Stimulated activated effector memory CD8-positive, alpha-beta T cell treated with anti-CD3 and anti-CD28 coated beads, Interleukin-12 subunit alpha, Interleukin-12 subunit beta, amount 100 ng/mL, for 72 hours (primary cell): ENCODE results near the gene TOR1A.
"Not testable (repeated sequence)": the region's sequence is repeated elsewhere in the genome, so short reads cannot be mapped to it uniquely, and the experiment has no call there.

ENCODE experiments used
- ATAC-seq: fragments of 150-1000 bp; cut with Tn5 transposase; 2 replicates; pipeline ENCODE4 v1.10.0; 2021
- DNase-seq, 2 donors: peaks; one replicate each; pipeline ENCODE4 v3.0.0; 2021 to 2022; ENCODE audit warnings: low spot score in 2 of 2
- H3K27ac Mint-ChIP-seq: one replicate; pipeline ENCODE4 v1.8.0; 2022; ENCODE audit warnings: mild to moderate bottlenecking, mixed read lengths
- H3K36me3 Mint-ChIP-seq: one replicate; pipeline ENCODE4 v1.8.0; 2022; ENCODE audit warnings: mild to moderate bottlenecking, mixed read lengths
- H3K4me1 Mint-ChIP-seq: one replicate; pipeline ENCODE4 v1.8.0; 2022; ENCODE audit warnings: mixed read lengths
- H3K4me3 Mint-ChIP-seq: one replicate; pipeline ENCODE4 v1.8.0; 2022; ENCODE audit warnings: mild to moderate bottlenecking, mixed read lengths
- H3K9me3 Mint-ChIP-seq: one replicate; pipeline ENCODE4 v1.8.0; 2022; ENCODE audit warnings: mixed read lengths

TOR1A gene

GRCh38 chr9:129814432-129815223 lies 9.3 kb downstream of the TOR1A start:
- no peak for DNase-seq
- Mint-ChIP-seq H3K4me1 (peaks cover 44% of the 10 kb centered on the region), H3K4me3 (no peak overlapping the region), H3K27ac (peak overlapping the region; percentile 75), H3K9me3 (no peaks in the 10 kb centered on the region), H3K36me3 (peaks cover 98% of the 10 kb centered on the region)
- no peak for ATAC-seq

DNA sequence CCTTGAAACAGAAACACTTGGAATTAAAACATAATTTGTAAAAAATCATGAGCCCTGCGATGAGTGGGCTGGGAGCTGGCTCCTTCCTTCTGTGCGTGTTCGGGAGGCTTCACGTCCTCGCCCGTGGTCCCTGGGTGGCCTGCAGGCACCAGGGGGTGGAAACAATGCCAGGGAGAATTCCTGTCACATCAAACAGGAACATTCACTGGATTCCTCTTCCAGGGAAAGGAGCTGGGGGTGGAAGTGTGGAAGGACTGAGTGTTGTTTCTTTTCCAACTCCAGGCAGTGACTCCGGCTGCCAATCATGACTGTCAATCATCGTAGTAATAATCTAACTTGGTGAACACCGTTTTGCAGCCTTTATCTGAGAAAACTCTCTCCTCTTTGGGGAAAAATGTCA lies 10.3 kb downstream of the TOR1A start:
- Mint-ChIP-seq H3K4me3 (no peak overlapping the region), H3K9me3 (no peaks in the 10 kb centered on the region), H3K4me1 (peaks cover 44% of the 10 kb centered on the region), H3K27ac (peak overlapping the region; percentile 20), H3K36me3 (peaks cover 98% of the 10 kb centered on the region)
- DNase-seq (no peak), ATAC-seq (no peak)

GRCh38 chr9:129812385-129812784 lies 11.6 kb downstream of the TOR1A start:
- peaks cover 42% of the 10 kb centered on the region for H3K4me1 Mint-ChIP-seq
- no peak for DNase-seq
- H3K9me3 Mint-ChIP-seq = no peaks in the 10 kb centered on the region
- ATAC-seq = no peak
- peak overlapping the region; percentile 80 for H3K27ac Mint-ChIP-seq
- peak overlapping the region; percentile 6 for H3K4me3 Mint-ChIP-seq
- H3K36me3 Mint-ChIP-seq = peaks cover 98% of the 10 kb centered on the region

GRCh38 chr9:129811967-129812363 lies 12.0 kb downstream of the TOR1A start:
- peak overlapping the region; percentile 6 for H3K4me3 Mint-ChIP-seq
- peaks cover 42% of the 10 kb centered on the region for H3K4me1 Mint-ChIP-seq
- ATAC-seq (peak; percentile 85), DNase-seq (no peak)
- peaks cover 98% of the 10 kb centered on the region for H3K36me3 Mint-ChIP-seq
- H3K27ac Mint-ChIP-seq = peak overlapping the region; percentile 80
- no peaks in the 10 kb centered on the region for H3K9me3 Mint-ChIP-seq

DNA sequence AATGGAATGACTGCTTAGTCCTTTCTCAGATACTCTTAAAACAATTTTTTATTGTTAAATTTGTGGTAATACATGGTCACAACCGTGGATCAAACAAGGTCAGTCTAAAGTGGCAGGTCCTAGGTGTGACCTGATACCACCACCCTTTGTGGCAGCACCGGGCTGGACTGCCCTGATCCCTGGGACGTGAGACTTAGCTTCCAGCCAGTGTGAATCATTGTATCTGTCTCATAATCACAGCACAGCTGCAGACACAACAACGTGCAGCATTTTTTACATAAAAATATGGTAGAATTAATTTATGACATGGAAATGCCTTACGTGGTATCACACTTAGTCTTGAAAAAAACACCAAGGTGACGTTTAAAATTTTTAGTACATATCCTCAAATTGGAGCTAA lies 13.1 kb downstream of the TOR1A start:
- DNase-seq = no peak
- no peaks in the 10 kb centered on the region for H3K9me3 Mint-ChIP-seq
- H3K4me3 Mint-ChIP-seq = no peak overlapping the region
- peaks cover 41% of the 10 kb centered on the region for H3K4me1 Mint-ChIP-seq
- no peak overlapping the region for H3K27ac Mint-ChIP-seq
- peaks cover 98% of the 10 kb centered on the region for H3K36me3 Mint-ChIP-seq
- no peak for ATAC-seq

GRCh38 chr9:129810116-129810515 lies 13.8 kb downstream of the TOR1A start:
- no peaks in the 10 kb centered on the region for H3K9me3 Mint-ChIP-seq
- H3K27ac Mint-ChIP-seq = no peak overlapping the region
- H3K4me3 Mint-ChIP-seq = no peak overlapping the region
- ATAC-seq = no peak
- peaks cover 100% of the 10 kb centered on the region for H3K36me3 Mint-ChIP-seq
- peaks cover 37% of the 10 kb centered on the region for H3K4me1 Mint-ChIP-seq
- no peak for DNase-seq

GRCh38 chr9:129809346-129809745 lies 14.6 kb downstream of the TOR1A start:
- ATAC-seq (no peak), DNase-seq (no peak)
- Mint-ChIP-seq H3K9me3 (no peaks in the 10 kb centered on the region), H3K27ac (no peak overlapping the region), H3K4me1 (peaks cover 35% of the 10 kb centered on the region), H3K4me3 (no peak overlapping the region), H3K36me3 (peaks cover 100% of the 10 kb centered on the region)

DNA sequence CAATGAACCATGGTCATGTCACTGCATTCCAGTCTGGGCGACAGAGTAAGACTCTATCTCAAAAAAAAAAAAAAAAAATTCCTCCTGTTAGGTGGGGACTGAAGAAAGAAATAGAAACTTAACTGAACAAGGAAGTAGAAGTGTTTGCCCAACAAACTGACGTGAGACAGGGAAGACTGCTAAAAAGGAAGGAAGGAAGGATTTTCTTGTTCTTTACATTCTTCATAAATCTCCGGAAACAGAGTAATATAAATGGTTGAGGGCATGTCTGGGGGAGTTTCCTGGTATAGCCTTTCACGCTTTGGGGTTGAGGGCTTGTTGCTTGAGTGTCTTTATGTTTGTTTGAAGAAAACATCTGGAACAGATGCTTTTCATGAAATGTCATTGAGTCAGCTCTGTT lies 17.9 kb downstream of the TOR1A start:
- DNase-seq = no peak
- peaks cover 36% of the 10 kb centered on the region for H3K4me1 Mint-ChIP-seq
- ATAC-seq = no peak
- peak overlapping the region; percentile 85 for H3K27ac Mint-ChIP-seq
- no peaks in the 10 kb centered on the region for H3K9me3 Mint-ChIP-seq
- H3K36me3 Mint-ChIP-seq = peaks cover 74% of the 10 kb centered on the region
- H3K4me3 Mint-ChIP-seq = no peak overlapping the region

DNA sequence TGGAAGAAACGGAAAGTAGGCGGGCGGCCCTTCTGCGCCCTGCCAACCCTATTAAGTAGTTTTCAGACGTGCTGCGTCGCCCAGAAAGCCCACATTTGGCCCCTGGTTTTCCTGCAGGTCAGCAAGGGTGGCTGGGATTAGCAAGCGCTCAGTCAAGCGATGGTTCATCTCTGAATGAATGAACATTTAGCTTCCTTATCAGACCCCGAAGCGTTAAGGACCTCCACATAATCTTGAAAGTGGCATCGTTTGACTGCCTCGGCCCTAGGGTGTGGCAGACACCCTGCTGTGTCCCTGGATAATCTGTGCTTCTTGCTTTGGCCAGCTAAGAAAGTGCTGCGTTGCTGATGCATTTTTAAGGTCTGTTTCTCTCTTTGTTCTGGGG lies 20.3 kb downstream of the TOR1A start:
- H3K36me3 Mint-ChIP-seq = peaks cover 50% of the 10 kb centered on the region
- H3K4me1 Mint-ChIP-seq = peaks cover 24% of the 10 kb centered on the region
- DNase-seq = no peak
- peak; percentile 6 for ATAC-seq
- no peaks in the 10 kb centered on the region for H3K9me3 Mint-ChIP-seq
- peak overlapping the region; percentile 48 for H3K27ac Mint-ChIP-seq
- H3K4me3 Mint-ChIP-seq = peak overlapping the region; percentile 77

DNA sequence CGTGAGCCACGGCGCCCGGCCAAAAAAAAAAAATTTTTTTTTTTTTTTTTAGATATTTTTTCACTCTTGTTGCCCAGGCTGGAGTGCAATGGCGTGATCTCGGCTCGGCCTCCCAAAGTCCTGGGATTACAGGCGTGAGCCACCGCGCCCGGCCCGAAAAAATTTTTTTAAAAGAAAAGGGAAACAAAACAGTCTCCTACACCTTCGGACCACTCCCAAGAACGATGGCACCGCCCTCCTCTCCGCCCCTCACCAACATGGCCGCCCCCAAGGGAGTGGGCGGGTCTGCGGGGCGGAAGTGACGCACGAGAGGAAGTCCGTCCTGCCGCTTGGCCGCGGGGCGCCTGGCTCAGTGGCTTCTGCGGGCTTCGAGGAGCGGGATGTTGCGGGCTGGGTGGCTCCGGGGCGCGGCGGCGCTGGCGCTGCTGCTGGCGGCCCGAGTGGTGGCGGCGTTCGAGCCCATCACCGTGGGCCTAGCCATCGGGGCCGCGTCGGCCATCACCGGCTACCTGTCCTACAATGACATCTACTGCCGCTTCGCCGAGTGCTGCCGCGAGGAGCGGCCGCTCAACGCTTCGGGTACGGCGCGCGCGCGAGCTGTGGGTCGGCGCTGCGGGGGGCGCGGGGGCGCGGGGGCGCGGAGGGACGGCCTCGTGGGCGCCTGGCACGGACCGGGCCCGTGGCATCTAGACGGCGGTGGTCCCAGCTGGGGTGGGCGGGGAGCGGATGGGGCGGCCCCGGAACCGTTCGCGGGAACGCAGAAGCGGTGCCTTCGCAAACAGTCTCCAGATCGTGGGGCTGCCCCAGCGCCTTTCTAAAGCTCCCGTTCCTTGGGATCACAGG lies 20.9 kb downstream of the TOR1A start, which contains the start of gene TOR1B:
Gene TOR1B, plus strand, starts transcription at position 352 of the 843 bp plus-strand sequence. Its CDS starts 29 bp downstream, at position 381.
- DNase-seq = peak; percentile 95 to 99

GRCh38 chr9:129801504-129801903 lies 22.4 kb downstream of the TOR1A start:
- Mint-ChIP-seq H3K4me1 (peaks cover 24% of the 10 kb centered on the region), H3K9me3 (no peaks in the 10 kb centered on the region), H3K27ac (no peak overlapping the region), H3K36me3 (peaks cover 29% of the 10 kb centered on the region), H3K4me3 (peak overlapping the region; percentile 77)
- ATAC-seq (no peak), DNase-seq (no peak)

More for the DNA sequence above, 20.9 kb downstream of the TOR1A start, which contains the start of gene TOR1B:
- Mint-ChIP-seq H3K36me3 (peaks cover 44% of the 10 kb centered on the region), H3K27ac (peak within 1 kb of the TSS; percentile 90), H3K4me1 (peaks cover 24% of the 10 kb centered on the region), H3K4me3 (peak within 1 kb of the TSS; percentile 77), H3K9me3 (no peaks in the 10 kb centered on the region)
- peak; percentile 94 for ATAC-seq

- H3K4me3 Mint-ChIP-seq = no peak overlapping the region
- H3K27ac Mint-ChIP-seq = no peak overlapping the region
- no peaks in the 10 kb centered on the region for H3K9me3 Mint-ChIP-seq
- H3K4me1 Mint-ChIP-seq = peaks cover 9% of the 10 kb centered on the region
- DNase-seq (no peak), ATAC-seq (no peak)
- H3K36me3 Mint-ChIP-seq = peaks cover 3% of the 10 kb centered on the region
These were observed 25.0 kb downstream of the TOR1A start for GRCh38 chr9:129798973-129799372.

DNA sequence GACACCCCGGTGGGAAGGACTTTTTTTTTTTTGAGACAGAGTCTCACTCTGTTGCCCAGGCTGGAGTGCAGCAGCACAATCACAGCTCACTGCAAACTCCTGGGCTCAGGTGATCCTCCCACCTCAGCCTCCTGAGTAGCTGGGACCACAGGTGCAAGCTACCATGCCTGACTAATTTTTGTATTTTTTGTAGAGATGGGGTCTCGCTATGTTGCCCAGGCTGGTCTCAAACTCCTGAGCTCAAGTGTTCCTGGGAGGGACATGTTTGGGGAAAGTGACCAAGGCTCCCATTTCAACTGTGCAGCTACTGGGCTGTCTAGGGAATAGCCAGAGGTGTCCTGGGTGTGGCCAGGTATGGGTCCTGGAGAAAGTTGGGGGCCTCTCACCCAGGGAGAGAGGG lies 27.9 kb downstream of the TOR1A start:
- H3K9me3 Mint-ChIP-seq, H3K4me3 Mint-ChIP-seq, H3K27ac Mint-ChIP-seq, H3K4me1 Mint-ChIP-seq, H3K36me3 Mint-ChIP-seq, DNase-seq, ATAC-seq: not testable (repeated sequence)

- Mint-ChIP-seq H3K27ac (peak overlapping the region; percentile 38), H3K36me3 (no peaks in the 10 kb centered on the region), H3K4me1 (no peaks in the 10 kb centered on the region), H3K4me3 (no peak overlapping the region), H3K9me3 (no peaks in the 10 kb centered on the region)
- ATAC-seq (no peak), DNase-seq (no peak)
These were observed 29.4 kb downstream of the TOR1A start for GRCh38 chr9:129794549-129794948.

GRCh38 chr9:129786481-129786880 lies 37.5 kb downstream of the TOR1A start:
- ATAC-seq = no peak
- no peak for DNase-seq
- no peaks in the 10 kb centered on the region for H3K9me3 Mint-ChIP-seq
- no peak overlapping the region for H3K4me3 Mint-ChIP-seq
- H3K36me3 Mint-ChIP-seq = no peaks in the 10 kb centered on the region
- no peak overlapping the region for H3K27ac Mint-ChIP-seq
- H3K4me1 Mint-ChIP-seq = peaks cover 6% of the 10 kb centered on the region
